ENCODE measurements around the gene SLC16A7. TPM values are rescaled to one million over a fixed set of nuclear protein-coding genes. Genes with fewer than 3 reads are reported as not detected.

The SLC16A7 gene
- total RNA-seq, 2 experiments from 2014 or later = 30.7 to 34.1 TPM

DNA sequence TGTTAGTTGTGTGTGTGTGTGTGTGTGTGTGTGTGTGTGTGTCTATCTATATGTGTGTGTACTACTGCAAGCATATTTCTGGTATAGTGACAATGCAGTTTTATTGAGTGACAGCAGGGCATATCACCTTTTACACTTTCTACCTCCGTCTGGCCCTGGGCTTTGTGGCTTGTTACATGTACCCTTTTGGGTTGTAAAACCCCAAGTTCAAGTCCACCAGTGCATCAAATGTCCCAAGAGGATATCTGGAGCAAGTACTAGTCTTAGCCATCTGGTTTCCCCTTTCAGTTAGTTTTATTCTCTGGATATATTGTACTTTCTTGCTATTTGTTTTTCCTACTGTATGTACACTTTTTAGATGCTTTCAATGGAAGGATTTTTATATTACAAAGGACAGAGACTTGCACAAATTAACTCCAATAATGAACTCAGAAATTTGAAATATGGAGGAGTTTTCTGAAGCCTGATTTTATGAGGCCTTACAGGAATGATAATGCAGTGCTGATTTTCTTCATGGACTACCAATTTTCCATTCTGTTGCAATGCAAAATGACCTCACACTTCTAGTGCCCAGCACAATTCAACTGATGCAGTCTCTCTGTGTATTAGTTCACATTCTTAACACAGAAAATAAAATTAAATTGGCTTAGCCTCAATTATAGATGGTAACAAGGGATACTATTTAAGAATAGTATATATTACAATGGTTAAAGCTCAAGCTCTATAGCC lies 29.1 kb downstream of the SLC16A7 start:
- Histone ChIP-seq H4K20me1 (ENCODE audit: insufficient read depth, low read length) (no peaks in the 10 kb centered on the region), H3K79me2 (ENCODE audit: insufficient read depth, low read depth, low read length) (peaks cover 66% of the 10 kb centered on the region), H2AFZ (ENCODE audit: low read length) (no peak overlapping the region), H3K27ac (ENCODE audit: low read depth, low read length, poor library complexity, severe bottlenecking) (no peak overlapping the region), H3K36me3 (ENCODE audit: insufficient read depth, low read length) (peaks cover 10% of the 10 kb centered on the region), H3K9me3 (ENCODE audit: low read length) (no peaks in the 10 kb centered on the region), H3K4me3 (ENCODE audit: low read depth, low read length, poor library complexity, severe bottlenecking) (no peak overlapping the region), H3K4me1 (ENCODE audit: insufficient read depth, low read length, poor library complexity, severe bottlenecking) (no peaks in the 10 kb centered on the region), H3K4me2 (ENCODE audit: low read length) (no peak overlapping the region), H3K9me2 (ENCODE audit: insufficient read depth, low read length) (no peaks in the 10 kb centered on the region)
- ChIA-PET POLR2A (interaction anchor here (0.9 kb wide), 1 partner anchor 27 kb away, joined by 3 read pairs; no protein-coding TSS in a partner anchor), CTCF (ENCODE audit: unreplicated experiment) (no interaction called here)
- no peak for DNase-seq (ENCODE audit: low spot score)
- TF ChIP-seq, protein P1, sequence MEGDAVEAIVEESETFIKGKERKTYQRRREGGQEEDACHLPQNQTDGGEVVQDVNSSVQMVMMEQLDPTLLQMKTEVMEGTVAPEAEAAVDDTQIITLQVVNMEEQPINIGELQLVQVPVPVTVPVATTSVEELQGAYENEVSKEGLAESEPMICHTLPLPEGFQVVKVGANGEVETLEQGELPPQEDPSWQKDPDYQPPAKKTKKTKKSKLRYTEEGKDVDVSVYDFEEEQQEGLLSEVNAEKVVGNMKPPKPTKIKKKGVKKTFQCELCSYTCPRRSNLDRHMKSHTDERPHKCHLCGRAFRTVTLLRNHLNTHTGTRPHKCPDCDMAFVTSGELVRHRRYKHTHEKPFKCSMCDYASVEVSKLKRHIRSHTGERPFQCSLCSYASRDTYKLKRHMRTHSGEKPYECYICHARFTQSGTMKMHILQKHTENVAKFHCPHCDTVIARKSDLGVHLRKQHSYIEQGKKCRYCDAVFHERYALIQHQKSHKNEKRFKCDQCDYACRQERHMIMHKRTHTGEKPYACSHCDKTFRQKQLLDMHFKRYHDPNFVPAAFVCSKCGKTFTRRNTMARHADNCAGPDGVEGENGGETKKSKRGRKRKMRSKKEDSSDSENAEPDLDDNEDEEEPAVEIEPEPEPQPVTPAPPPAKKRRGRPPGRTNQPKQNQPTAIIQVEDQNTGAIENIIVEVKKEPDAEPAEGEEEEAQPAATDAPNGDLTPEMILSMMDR (conservative IDR thresholded peaks at IDR 0.05; ENCODE audit: low read length) = no peak
- no peak for TF ChIP-seq EZH2phosphoT487 (IDR thresholded peaks at IDR 0.05; ENCODE audit: borderline replicate concordance, low read depth, low read length)
- intact Hi-C loops (cut with micrococcal nuclease; ENCODE audit: unreplicated experiment) = no loop called here
- no TSS peak for BruUV-seq (replicated peaks)

GRCh38 chr12:59626382-59626781 lies 30.6 kb downstream of the SLC16A7 start:
- Histone ChIP-seq H3K9me3 (ENCODE audit: low read length) (no peaks in the 10 kb centered on the region), H3K36me3 (ENCODE audit: insufficient read depth, low read length) (peaks cover 13% of the 10 kb centered on the region), H3K27ac (ENCODE audit: low read depth, low read length, poor library complexity, severe bottlenecking) (no peak overlapping the region), H3K4me2 (ENCODE audit: low read length) (no peak overlapping the region), H2AFZ (ENCODE audit: low read length) (no peak overlapping the region), H3K4me1 (ENCODE audit: insufficient read depth, low read length, poor library complexity, severe bottlenecking) (no peaks in the 10 kb centered on the region), H3K9me2 (ENCODE audit: insufficient read depth, low read length) (no peaks in the 10 kb centered on the region), H4K20me1 (ENCODE audit: insufficient read depth, low read length) (no peaks in the 10 kb centered on the region), H3K79me2 (ENCODE audit: insufficient read depth, low read depth, low read length) (peaks cover 76% of the 10 kb centered on the region), H3K4me3 (ENCODE audit: low read depth, low read length, poor library complexity, severe bottlenecking) (no peak overlapping the region)
- ChIA-PET POLR2A (interaction anchor here (1.0 kb wide), 2 partner anchors 8 to 19 kb away, joined by 3 to 4 read pairs; no protein-coding TSS in a partner anchor), CTCF (ENCODE audit: unreplicated experiment) (no interaction called here)
- intact Hi-C loops (cut with micrococcal nuclease; ENCODE audit: unreplicated experiment) = no loop called here
- TF ChIP-seq, protein P1 (conservative IDR thresholded peaks at IDR 0.05; ENCODE audit: low read length) = no peak
- no peak for TF ChIP-seq EZH2phosphoT487 (IDR thresholded peaks at IDR 0.05; ENCODE audit: borderline replicate concordance, low read depth, low read length)
- no peak for DNase-seq (ENCODE audit: low spot score)
- no TSS peak for BruUV-seq (replicated peaks)

GRCh38 chr12:59627582-59627981 lies 31.8 kb downstream of the SLC16A7 start:
- no peaks in the 10 kb centered on the region for H3K9me2 ChIP-seq (ENCODE audit: insufficient read depth, low read length)
- intact Hi-C loops (cut with micrococcal nuclease; ENCODE audit: unreplicated experiment) = no loop called here
- no peak for DNase-seq (ENCODE audit: low spot score)
- no peaks in the 10 kb centered on the region for H3K9me3 ChIP-seq (ENCODE audit: low read length)
- no peaks in the 10 kb centered on the region for H4K20me1 ChIP-seq (ENCODE audit: insufficient read depth, low read length)
- no peak overlapping the region for H3K4me2 ChIP-seq (ENCODE audit: low read length)
- H3K79me2 ChIP-seq (ENCODE audit: insufficient read depth, low read depth, low read length) = peaks cover 66% of the 10 kb centered on the region
- no peak for TF ChIP-seq EZH2phosphoT487 (IDR thresholded peaks at IDR 0.05; ENCODE audit: borderline replicate concordance, low read depth, low read length)
- TF ChIP-seq, protein P1 (conservative IDR thresholded peaks at IDR 0.05; ENCODE audit: low read length) = no peak
- no peaks in the 10 kb centered on the region for H3K4me1 ChIP-seq (ENCODE audit: insufficient read depth, low read length, poor library complexity, severe bottlenecking)
- ChIA-PET POLR2A (interaction anchor here (1.1 kb wide), 1 partner anchor 27 kb away, joined by 3 read pairs; no protein-coding TSS in a partner anchor), CTCF (ENCODE audit: unreplicated experiment) (no interaction called here)
- peaks cover 13% of the 10 kb centered on the region for H3K36me3 ChIP-seq (ENCODE audit: insufficient read depth, low read length)
- H3K4me3 ChIP-seq (ENCODE audit: low read depth, low read length, poor library complexity, severe bottlenecking) = no peak overlapping the region
- H3K27ac ChIP-seq (ENCODE audit: low read depth, low read length, poor library complexity, severe bottlenecking) = no peak overlapping the region
- no peak overlapping the region for H2AFZ ChIP-seq (ENCODE audit: low read length)
- BruUV-seq (replicated peaks) = no TSS peak

All from OCI-LY7 (cell line).